GM12878 (cell line): ENCODE data around the gene MAP3K6.

ENCODE experiments used
- BRCA1 ChIP-seq: IDR thresholded peaks from 2 replicates; pipeline ENCODE4 v1.6.1; 2011; ENCODE audit warnings: low read depth, low read length, improper control_type of control experiment
- POLR2A ChIP-seq: IDR thresholded peaks from 2 replicates; pipeline ENCODE4 v1.6.1; 2011; ENCODE audit warnings: low read depth, mild to moderate bottlenecking, low read length
- POLR2AphosphoS5 ChIP-seq: IDR thresholded peaks from 2 replicates; pipeline ENCODE4 v1.6.1; 2011; ENCODE audit warnings: mild to moderate bottlenecking, low read length, inconsistent platforms
- ZNF24 ChIP-seq: fragments of 450-650 bp; IDR thresholded peaks from 2 replicates; pipeline ENCODE4 v1.6.1; 2017; ENCODE audit warnings: antibody characterized with exemption, mild to moderate bottlenecking
- TF ChIP-seq, protein P1 (sequence below): IDR thresholded peaks from 2 replicates; pipeline ENCODE4 v1.6.1; 2012; ENCODE audit warnings: low read depth, low read length, improper control_type of control experiment
- TF ChIP-seq, protein P2 (sequence below): IDR thresholded peaks from 2 replicates; pipeline ENCODE4 v1.6.1; 2012; ENCODE audit warnings: low read length, inconsistent platforms

DNA sequence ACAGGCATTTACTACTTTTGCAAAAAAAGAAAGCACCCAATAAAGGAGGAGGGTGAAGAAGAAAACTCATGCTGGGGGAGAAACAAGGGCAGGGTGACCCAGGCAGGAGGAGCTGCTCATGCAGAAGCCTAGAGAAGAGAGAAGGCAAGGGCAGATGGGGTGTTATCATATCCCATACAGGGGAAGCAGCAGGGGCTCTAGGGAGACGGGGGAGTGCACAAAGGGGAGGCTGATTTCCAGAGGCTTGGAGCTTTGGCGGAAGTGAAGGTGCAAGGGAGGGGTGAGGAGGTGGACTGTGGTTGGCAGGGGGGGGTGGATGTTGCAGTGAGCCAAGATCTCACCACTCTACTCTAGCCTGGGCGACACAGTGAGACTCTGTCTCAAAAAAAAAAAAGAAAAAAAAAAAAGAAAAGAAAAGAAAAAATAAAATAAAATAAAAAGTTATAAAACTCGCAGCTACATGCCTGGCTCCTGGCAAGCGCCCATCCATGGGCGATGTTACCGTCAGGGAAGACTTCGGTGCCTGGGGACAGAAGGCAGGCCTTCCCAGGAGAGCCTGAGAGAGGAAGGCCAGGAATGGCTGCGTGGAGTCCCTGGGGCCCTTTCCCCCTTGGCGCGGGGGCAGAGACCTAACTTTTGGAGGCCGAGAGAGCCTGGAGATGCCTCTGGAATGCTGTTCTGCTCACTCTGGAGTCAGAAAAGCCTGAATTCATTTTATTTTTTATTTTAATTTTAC lies 11.2 kb upstream of the MAP3K6 start:
- TF ChIP-seq POLR2A = no peak
- TF ChIP-seq, protein P1, sequence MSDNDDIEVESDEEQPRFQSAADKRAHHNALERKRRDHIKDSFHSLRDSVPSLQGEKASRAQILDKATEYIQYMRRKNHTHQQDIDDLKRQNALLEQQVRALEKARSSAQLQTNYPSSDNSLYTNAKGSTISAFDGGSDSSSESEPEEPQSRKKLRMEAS = no peak
- no peak for TF ChIP-seq ZNF24
- TF ChIP-seq, protein P2, sequence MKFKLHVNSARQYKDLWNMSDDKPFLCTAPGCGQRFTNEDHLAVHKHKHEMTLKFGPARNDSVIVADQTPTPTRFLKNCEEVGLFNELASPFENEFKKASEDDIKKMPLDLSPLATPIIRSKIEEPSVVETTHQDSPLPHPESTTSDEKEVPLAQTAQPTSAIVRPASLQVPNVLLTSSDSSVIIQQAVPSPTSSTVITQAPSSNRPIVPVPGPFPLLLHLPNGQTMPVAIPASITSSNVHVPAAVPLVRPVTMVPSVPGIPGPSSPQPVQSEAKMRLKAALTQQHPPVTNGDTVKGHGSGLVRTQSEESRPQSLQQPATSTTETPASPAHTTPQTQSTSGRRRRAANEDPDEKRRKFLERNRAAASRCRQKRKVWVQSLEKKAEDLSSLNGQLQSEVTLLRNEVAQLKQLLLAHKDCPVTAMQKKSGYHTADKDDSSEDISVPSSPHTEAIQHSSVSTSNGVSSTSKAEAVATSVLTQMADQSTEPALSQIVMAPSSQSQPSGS = no peak
- no peak for TF ChIP-seq POLR2AphosphoS5
- no peak for TF ChIP-seq BRCA1
